H1 (cell line): Measurements from ENCODE around the gene SPATA13. TPM values are rescaled to one million over a fixed set of nuclear protein-coding genes. Genes with fewer than 3 reads are reported as not detected.

Source experiments
- CTCF ChIA-PET: fragments of 300-600 bp; sonication (Branson Sonifier 250); formaldehyde crosslinking; loops from one replicate; lab custom pipeline; 2021; ENCODE audit not compliant: partially characterized antibody; lab: Charles Lee
- POLR2A ChIA-PET: fragments of 300-600 bp; sonication (Branson Sonifier 250); formaldehyde crosslinking; loops from one replicate; lab custom pipeline; 2021; ENCODE audit warnings: inconsistent platforms; ENCODE audit not compliant: partially characterized antibody; lab: Charles Lee
- DNase-seq, 2 experiments: peaks; one replicate each; pipeline versions ENCODE4 v3.0.0 to v3.0.0-alpha.2; 2010 to 2022; ENCODE audit warnings: low spot score in 2 of 2, low read depth in 1 of 2, mixed read lengths in 1 of 2
- FAIRE-seq: peaks from 2 replicates; lab custom pipeline; 2011; peaks lifted over from hg19 to GRCh38; lab: Jason Lieb, UNC
- H2AFZ ChIP-seq: 2 replicates; pipeline ENCODE4 v1.8.1; 2012; ENCODE audit warnings: low read length, inconsistent platforms
- H2AK5ac ChIP-seq: 2 replicates; pipeline ENCODE4 v1.6.1; 2013; ENCODE audit warnings: low read depth, low read length
- H2BK120ac ChIP-seq: replicated peaks from 2 replicates; pipeline ENCODE3; 2013; ENCODE audit warnings: low read depth, low read length, inconsistent platforms
- H2BK12ac ChIP-seq: 2 replicates; pipeline ENCODE4 v1.6.1; 2013; ENCODE audit warnings: low read depth, low read length
- H2BK15ac ChIP-seq: 2 replicates; pipeline ENCODE4 v1.6.1; 2013; ENCODE audit warnings: low read length
- H2BK20ac ChIP-seq: 2 replicates; pipeline ENCODE4 v1.6.1; 2013; ENCODE audit warnings: low read length
- H2BK5ac ChIP-seq: 2 replicates; pipeline ENCODE4 v1.6.1; 2013; ENCODE audit warnings: low read depth, low read length
- H3K14ac ChIP-seq: 2 replicates; pipeline ENCODE4 v1.6.1; 2013; ENCODE audit warnings: inconsistent platforms; ENCODE audit not compliant: insufficient read length
- H3K18ac ChIP-seq: 2 replicates; pipeline ENCODE4 v1.6.1; 2013; ENCODE audit warnings: low read length; ENCODE audit errors: extremely low read depth
- H3K23ac ChIP-seq: 2 replicates; pipeline ENCODE4 v1.6.1; 2013; ENCODE audit warnings: inconsistent platforms; ENCODE audit not compliant: insufficient read length
- H3K23me2 ChIP-seq: 2 replicates; pipeline ENCODE4 v1.6.1; 2013; ENCODE audit warnings: low read depth, low read length
- H3K27ac ChIP-seq: 2 replicates; pipeline ENCODE4 v1.6.1; 2011; ENCODE audit warnings: low read depth, low read length, inconsistent platforms
- H3K27me3 ChIP-seq, 4 experiments: replicated peaks in 1 of 4; 1 replicate in 1 of 4; 2 replicates in 3 of 4; pipeline versions ENCODE4 v1.6.1 to v1.8.1; 2011 to 2013; ENCODE audit warnings: low read length in 3 of 4, mild to moderate bottlenecking in 3 of 4, inconsistent platforms in 2 of 4, mixed read lengths in 2 of 4, moderate library complexity in 1 of 4; ENCODE audit not compliant: control insufficient read depth in 3 of 4, insufficient read depth in 3 of 4; ENCODE audit errors: extremely low read depth in 1 of 4
- H3K36me3 ChIP-seq, 4 experiments: 2 replicates each; pipeline versions ENCODE4 v1.6.1 to v1.8.1; 2011 to 2013; ENCODE audit warnings: mild to moderate bottlenecking in 4 of 4, low read length in 3 of 4, moderate library complexity in 2 of 4, control low read depth in 1 of 4, inconsistent platforms in 1 of 4; ENCODE audit not compliant: insufficient read depth in 4 of 4, control insufficient read depth in 2 of 4
- H3K4ac ChIP-seq: replicated peaks from 2 replicates; pipeline ENCODE3; 2013; ENCODE audit warnings: low read length, low read depth, mixed read lengths, inconsistent platforms; ENCODE audit not compliant: insufficient read length
- H3K4me1 ChIP-seq, 4 experiments: replicated peaks in 1 of 4; 1 replicate in 1 of 4; 2 replicates in 3 of 4; pipeline versions ENCODE4 v1.6.1 to v1.8.1; 2011 to 2013; ENCODE audit warnings: low read length in 3 of 4, inconsistent platforms in 2 of 4, mixed read lengths in 1 of 4; ENCODE audit not compliant: insufficient read depth in 4 of 4, control insufficient read depth in 3 of 4
- H3K4me2 ChIP-seq, 2 experiments: 2 replicates each; pipeline versions ENCODE4 v1.6.1 to v1.8.1; 2011 to 2013; ENCODE audit warnings: low read depth in 2 of 2, low read length in 2 of 2, control low read depth in 1 of 2, inconsistent platforms in 1 of 2, mild to moderate bottlenecking in 1 of 2; ENCODE audit not compliant: insufficient read depth in 1 of 2
- H3K4me3 ChIP-seq, 4 experiments: fragments of 200-600, 300-600 bp in 1 of 4; sonication (generic), shearing (Covaris generic), sonication (Bioruptor Twin) in 1 of 4; 2 replicates each; pipeline versions ENCODE4 v1.5.1 to v1.8.1; 2011 to 2016; ENCODE audit warnings: low read length in 4 of 4, low read depth in 3 of 4, control low read depth in 2 of 4, inconsistent platforms in 2 of 4, mild to moderate bottlenecking in 2 of 4, mixed read lengths in 1 of 4, moderate library complexity in 1 of 4; ENCODE audit not compliant: insufficient read depth in 2 of 4; ENCODE audit errors: extremely low read depth in 1 of 4
- H3K56ac ChIP-seq: replicated peaks from 2 replicates; pipeline ENCODE3; 2013; ENCODE audit warnings: low read depth, mild to moderate bottlenecking, mixed read lengths, low read length, inconsistent platforms; ENCODE audit not compliant: insufficient read length
- H3K79me1 ChIP-seq: 2 replicates; pipeline ENCODE4 v1.6.1; 2013; ENCODE audit warnings: low read depth, low read length, control low read depth
- H3K79me2 ChIP-seq, 2 experiments: 2 replicates each; pipeline versions ENCODE4 v1.6.1 to v1.8.1; 2012 to 2013; ENCODE audit warnings: low read length in 2 of 2, mild to moderate bottlenecking in 2 of 2, inconsistent platforms in 1 of 2; ENCODE audit not compliant: insufficient read depth in 2 of 2, control insufficient read depth in 1 of 2
- H3K9ac ChIP-seq, 4 experiments: replicated peaks in 1 of 4; 1 replicate in 1 of 4; 2 replicates in 3 of 4; pipeline versions ENCODE4 v1.6.1 to v1.8.1; 2011 to 2013; ENCODE audit warnings: low read depth in 3 of 4, low read length in 3 of 4, control low read depth in 2 of 4, mild to moderate bottlenecking in 2 of 4, moderate library complexity in 2 of 4, inconsistent platforms in 1 of 4; ENCODE audit errors: extremely low read depth in 1 of 4
- H3K9me3 ChIP-seq, 2 experiments: 2 replicates each; pipeline versions ENCODE4 v1.6.1 to v1.8.1; 2012 to 2013; ENCODE audit warnings: mild to moderate bottlenecking in 2 of 2, moderate library complexity in 2 of 2, control low read depth in 1 of 2, inconsistent platforms in 1 of 2, low read depth in 1 of 2, low read length in 1 of 2, mixed read lengths in 1 of 2; ENCODE audit not compliant: insufficient read depth in 2 of 2
- H4K20me1 ChIP-seq, 2 experiments: replicated peaks in 1 of 2; 2 replicates each; pipeline versions ENCODE3 to v1.8.1; 2011 to 2013; ENCODE audit warnings: inconsistent platforms in 2 of 2, low read length in 2 of 2, mild to moderate bottlenecking in 1 of 2; ENCODE audit not compliant: insufficient read depth in 2 of 2, control insufficient read depth in 1 of 2
- H4K5ac ChIP-seq: 2 replicates; pipeline ENCODE4 v1.6.1; 2013; ENCODE audit warnings: low read length, low read depth, mixed read lengths, inconsistent platforms; ENCODE audit not compliant: insufficient read length
- H4K8ac ChIP-seq: 2 replicates; pipeline ENCODE4 v1.8.0; 2013; ENCODE audit warnings: mild to moderate bottlenecking, moderate library complexity, low read length, inconsistent platforms; ENCODE audit not compliant: insufficient read depth; ENCODE audit errors: extremely low read depth
- H4K91ac ChIP-seq: replicated peaks from 2 replicates; pipeline ENCODE3; 2013; ENCODE audit warnings: low read length, mixed read lengths, inconsistent platforms; ENCODE audit not compliant: insufficient read length
- CBX5 ChIP-seq: fragments of 300-800, 300-1000 bp; sonication (generic); IDR thresholded peaks from 2 replicates; pipeline ENCODE4 v1.7.1; 2016; ENCODE audit warnings: antibody characterized with exemption, low read length, low read depth
- CHD1 ChIP-seq: IDR thresholded peaks from 2 replicates; pipeline ENCODE4 v1.6.1; 2012; ENCODE audit warnings: low read depth, low read length, improper control_type of control experiment
- CREB1 ChIP-seq: IDR thresholded peaks from 2 replicates; pipeline ENCODE4 v1.6.1; 2012; ENCODE audit warnings: inconsistent platforms
- NRF1 ChIP-seq: IDR thresholded peaks from 2 replicates; pipeline ENCODE4 v1.6.1; 2011; ENCODE audit warnings: mild to moderate bottlenecking, low read depth, low read length, improper control_type of control experiment
- SAP30 ChIP-seq: fragments of 300-600 bp; sonication (generic); IDR thresholded peaks from 2 replicates; pipeline ENCODE4 v1.7.1; 2012; ENCODE audit warnings: low read length, moderate library complexity, mild to moderate bottlenecking, inconsistent platforms; ENCODE audit not compliant: insufficient read depth, insufficient replicate concordance
- SIX5 ChIP-seq: IDR thresholded peaks from 2 replicates; pipeline ENCODE4 v1.6.1; 2011; ENCODE audit warnings: mild to moderate bottlenecking, low read depth, low read length
- TAF1 ChIP-seq: IDR thresholded peaks from 2 replicates; pipeline ENCODE4 v1.6.1; 2011; ENCODE audit warnings: mild to moderate bottlenecking, low read depth, low read length
- ZNF274 ChIP-seq: IDR thresholded peaks from 2 replicates; pipeline ENCODE4 v1.7.0; 2012; ENCODE audit warnings: low read length, borderline replicate concordance; ENCODE audit errors: extremely low read depth
- WGBS, 2 experiments: shearing (Covaris generic) in 1 of 2; methylation state at CpG; one replicate each; pipeline versions ENCODE4 v1.1.6 to v1.1.7; 2013 to 2015; ENCODE audit warnings: low lambda C conversion rate in 2 of 2, mixed read lengths in 2 of 2, inconsistent platforms in 1 of 2, low coverage in 1 of 2, missing lambda C conversion rate in 1 of 2; ENCODE audit not compliant: insufficient replicate concordance in 2 of 2, insufficient coverage in 1 of 2, insufficient read length in 1 of 2; ENCODE audit errors: extremely low coverage in 1 of 2, missing lambda C conversion rate in 1 of 2; 5-methylcytosine and 5-hydroxymethylcytosine counted together
- polyA plus RNA-seq, 7 experiments: library from polyadenylated mRNA; depleted of rRNA in 3 of 7; stranded (reverse) in 5 of 7; unstranded in 2 of 7; fragments of >200 nt in 5 of 7; fragments of 200-250 nt in 2 of 7; gene quantifications; 1 replicate in 5 of 7; 2 replicates in 1 of 7; 4 replicates in 1 of 7; pipeline versions ENCODE4 v1.2.1 to v1.2.3, GENCODE V29; 2011 to 2013; ENCODE audit warnings: missing spikeins in 2 of 7, mixed read lengths in 2 of 7
- total RNA-seq: library from RNA; stranded (reverse); fragmentation: NEBNext Ultra II Directional; extraction: Animal tissue kit (Norgen Biotek cat#: 25700); gene quantifications from 2 replicates; pipeline ENCODE4 v1.2.1, GENCODE V29; 2021

SPATA13 gene
- total and polyA plus RNA-seq, 2 of the 8 experiments (the other 6 are each of a cell fraction or from before 2014, with no cell fraction given): 12.6 to 30.9 TPM

- no peak for TF ChIP-seq CREB1
- TF ChIP-seq SAP30: no peak
- TF ChIP-seq TAF1: no peak
- no peak for TF ChIP-seq CHD1
- no peak for TF ChIP-seq ZNF274
- no peak for TF ChIP-seq NRF1
- no peak for TF ChIP-seq SIX5
- TF ChIP-seq CBX5: no peak
- FAIRE-seq (no peak), DNase-seq (no peak)
- Histone ChIP-seq H2BK120ac (no peak overlapping the region), H4K5ac (no peak overlapping the region), H3K9ac (no peak overlapping the region), H4K91ac (no peak overlapping the region), H3K4me1 (peaks cover 0 to 10% (median 3%) of the 10 kb centered on the region in 4 experiments; a peak in 5 of 7 replicates), H4K20me1 (no peaks in the 10 kb centered on the region), H2BK5ac (no peak overlapping the region), H2BK20ac (no peak overlapping the region), H3K4me3 (no peak overlapping the region), H3K18ac (no peak overlapping the region), H2AK5ac (no peak overlapping the region), H3K9me3 (no peaks in the 10 kb centered on the region), H2BK12ac (no peak overlapping the region), H3K79me2 (no peaks in the 10 kb centered on the region), H3K4ac (peak overlapping the region; percentile 34), H2BK15ac (no peak overlapping the region), H3K79me1 (no peaks in the 10 kb centered on the region), H3K23ac (no peak overlapping the region), H3K27me3 (no peaks in the 10 kb centered on the region), H3K14ac (no peak overlapping the region), H4K8ac (no peak overlapping the region), H3K56ac (no peak overlapping the region), H2AFZ (no peak overlapping the region), H3K23me2 (no peaks in the 10 kb centered on the region), H3K36me3 (no peaks in the 10 kb centered on the region), H3K4me2 (no peak overlapping the region), H3K27ac (no peak overlapping the region)
- POLR2A ChIA-PET: no interaction called here
- 100% methylated on average over 4 of the region's 5 CpGs; no CpG with 5 or more reads in 1 of the 2 experiments for WGBS, 2 experiments
- CTCF ChIA-PET: no interaction called here
Observed at GRCh38 chr13:24118576-24118975, 41.9 kb upstream of the SPATA13 start.
